Tibial nerve (tissue), 3 donors: ENCODE data around the gene CTNNA3.

ENCODE experiments used
- POLR2A ChIP-seq, 2 donors: fragments of 450-650 bp; IDR thresholded peaks; one replicate each; pipeline ENCODE4 v1.6.1; 2017; ENCODE audit warnings: antibody characterized with exemption in 2 of 2, mild to moderate bottlenecking in 2 of 2, moderate library complexity in 2 of 2
- TF ChIP-seq, protein P1 (sequence below), 5 experiments: fragments of 200-600 bp in 3 of 5; fragments of 450-650 bp in 2 of 5; sonication (generic) in 3 of 5; IDR thresholded peaks; one replicate each; pipeline ENCODE4 v1.5.1; 2016 to 2019; ENCODE audit warnings: antibody characterized with exemption in 5 of 5, mild to moderate bottlenecking in 3 of 5, moderate library complexity in 2 of 5

DNA sequence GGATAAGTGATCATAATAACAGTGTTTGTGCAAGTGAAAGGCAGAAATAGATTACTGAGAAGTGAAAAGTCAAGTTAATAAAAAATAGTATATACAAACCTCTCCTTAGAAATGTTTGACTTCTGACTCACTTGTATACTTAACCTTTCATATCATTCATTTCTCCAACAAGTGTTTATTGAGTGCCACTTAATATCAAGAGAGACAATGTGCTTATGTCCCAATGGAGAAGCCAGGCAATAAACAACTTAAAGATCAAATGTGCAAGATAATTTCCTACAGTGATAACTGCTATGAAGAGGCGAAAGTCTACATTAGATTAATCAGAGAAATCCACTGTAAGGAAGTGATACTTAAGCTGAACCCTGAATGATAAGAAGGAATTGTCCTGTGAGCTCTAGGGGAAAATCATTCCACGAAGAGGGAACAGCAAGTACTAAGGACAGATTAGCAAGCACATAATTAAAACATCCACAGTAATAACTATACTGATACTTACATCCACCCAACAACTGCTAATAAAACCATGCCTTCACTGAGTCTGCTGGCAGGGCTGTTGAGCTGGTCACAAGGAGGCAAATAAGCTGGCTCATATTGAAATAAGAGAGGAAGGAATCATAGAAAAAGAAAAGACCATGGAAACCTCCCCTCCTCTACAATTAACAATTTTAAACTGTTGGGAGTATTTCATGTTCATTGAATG is 203.5 kb downstream of the CTNNA3 start:
- TF ChIP-seq, protein P1, sequence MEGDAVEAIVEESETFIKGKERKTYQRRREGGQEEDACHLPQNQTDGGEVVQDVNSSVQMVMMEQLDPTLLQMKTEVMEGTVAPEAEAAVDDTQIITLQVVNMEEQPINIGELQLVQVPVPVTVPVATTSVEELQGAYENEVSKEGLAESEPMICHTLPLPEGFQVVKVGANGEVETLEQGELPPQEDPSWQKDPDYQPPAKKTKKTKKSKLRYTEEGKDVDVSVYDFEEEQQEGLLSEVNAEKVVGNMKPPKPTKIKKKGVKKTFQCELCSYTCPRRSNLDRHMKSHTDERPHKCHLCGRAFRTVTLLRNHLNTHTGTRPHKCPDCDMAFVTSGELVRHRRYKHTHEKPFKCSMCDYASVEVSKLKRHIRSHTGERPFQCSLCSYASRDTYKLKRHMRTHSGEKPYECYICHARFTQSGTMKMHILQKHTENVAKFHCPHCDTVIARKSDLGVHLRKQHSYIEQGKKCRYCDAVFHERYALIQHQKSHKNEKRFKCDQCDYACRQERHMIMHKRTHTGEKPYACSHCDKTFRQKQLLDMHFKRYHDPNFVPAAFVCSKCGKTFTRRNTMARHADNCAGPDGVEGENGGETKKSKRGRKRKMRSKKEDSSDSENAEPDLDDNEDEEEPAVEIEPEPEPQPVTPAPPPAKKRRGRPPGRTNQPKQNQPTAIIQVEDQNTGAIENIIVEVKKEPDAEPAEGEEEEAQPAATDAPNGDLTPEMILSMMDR (IDR thresholded peaks at IDR 0.05) = no peak
- no peak for TF ChIP-seq POLR2A (IDR thresholded peaks at IDR 0.05)
